Gastrocnemius medialis (tissue), 4 donors: Measurements from ENCODE around the gene MTFR2. TPM values are rescaled to one million over a fixed set of nuclear protein-coding genes. Genes with fewer than 3 reads are reported as not detected.

ENCODE experiments used
- ATAC-seq, 2 donors: fragments of 150-250 bp; one replicate each; pipeline ENCODE4 v1.9.1; 2016
- DNase-seq, 2 donors: peaks; one replicate each; pipeline ENCODE4 v3.0.0-alpha.2; 2019
- H3K27ac ChIP-seq, 4 donors: fragments of 200-600 bp; sonication (generic); 1 replicate in 1 of 4; 2 replicates in 3 of 4; pipeline ENCODE4 v1.5.1; 2016 to 2018; ENCODE audit warnings: mild to moderate bottlenecking in 2 of 4, moderate library complexity in 1 of 4
- H3K27me3 ChIP-seq, 3 donors: fragments of 200-600 bp; sonication (generic) in 2 of 3; 1 replicate in 1 of 3; 2 replicates in 2 of 3; pipeline versions ENCODE4 v1.5.1 to v1.6.0; 2016 to 2019; ENCODE audit warnings: mild to moderate bottlenecking in 1 of 3, moderate library complexity in 1 of 3
- H3K36me3 ChIP-seq, 2 donors: fragments of 200-600 bp; sonication (generic) in 1 of 2; one replicate each; pipeline ENCODE4 v1.5.1; 2017 to 2018
- H3K4me1 ChIP-seq, 2 donors: fragments of 200-600 bp; sonication (generic) in 1 of 2; one replicate each; pipeline ENCODE4 v1.5.1; 2016 to 2017; ENCODE audit warnings: mild to moderate bottlenecking in 2 of 2
- H3K4me3 ChIP-seq, 4 donors: fragments of 200-600 bp; sonication (generic) in 3 of 4; 1 replicate in 1 of 4; 2 replicates in 3 of 4; pipeline ENCODE4 v1.5.1; 2016 to 2019; ENCODE audit warnings: mild to moderate bottlenecking in 2 of 4
- H3K9me3 ChIP-seq, 3 donors: fragments of 200-600 bp; sonication (generic) in 2 of 3; 1 replicate in 1 of 3; 2 replicates in 2 of 3; pipeline ENCODE4 v1.5.1; 2016 to 2019
- CTCF ChIP-seq, 5 experiments: fragments of 450-650 bp in 3 of 5; fragments of 200-600 bp in 2 of 5; sonication (generic) in 2 of 5; IDR thresholded peaks in 4 of 5; conservative IDR thresholded peaks in 1 of 5; 1 replicate in 4 of 5; 2 replicates in 1 of 5; pipeline ENCODE4 v1.5.1; 2016 to 2019; ENCODE audit warnings: antibody characterized with exemption in 5 of 5, mild to moderate bottlenecking in 3 of 5, moderate library complexity in 3 of 5
- POLR2A ChIP-seq, 2 donors: fragments of 450-650 bp; IDR thresholded peaks; one replicate each; pipeline ENCODE4 v1.6.1; 2017; ENCODE audit warnings: antibody characterized with exemption in 2 of 2, mild to moderate bottlenecking in 2 of 2, moderate library complexity in 2 of 2
- in situ Hi-C, 4 donors: fragments of 200-750 bp; cut with MboI; loops; one replicate each; pipeline versions ENCODE4 v1.15.0 to v1.8.0; 2017; ENCODE audit warnings: low sequenced_read_pairs in 4 of 4
- intact Hi-C: fragments of 100-400 bp; cut with DNase I; formaldehyde crosslinking; loops from one replicate; pipeline ENCODE4 v1.15.1; 2023; ENCODE audit warnings: low total_unique reads
- total RNA-seq, 4 donors: library from RNA; depleted of rRNA; stranded (reverse); fragments of >200 nt; gene quantifications; one replicate each; pipeline versions ENCODE4 v1.1.0 to v1.2.3, GENCODE V29; 2016

MTFR2 gene
- total RNA-seq, 4 donors from 2014 or later: 0.51 TPM; not detected in 3

- peak; percentile 87 to 91 for DNase-seq
- Histone ChIP-seq H3K4me3 (peak overlapping the region; percentile 86 to 100 (median 96)), H3K27ac (peak overlapping the region; percentile 99 to 100 (median 100)), H3K36me3 (no peaks in the 10 kb centered on the region), H3K4me1 (peaks cover 50 to 53% of the 10 kb centered on the region in 2 donors), H3K27me3 (no peaks in the 10 kb centered on the region), H3K9me3 (no peaks in the 10 kb centered on the region)
- intact Hi-C loops: loop anchor here (1.0 to 5.0 kb wide), 3 partner anchors 39 to 928 kb away; partner anchors contain the start of genes IFNGR1, MTFR2 and PEX7
- TF ChIP-seq POLR2A (IDR thresholded peaks at IDR 0.05): no peak
- peak in 1 of 5 experiments; percentile 51 for TF ChIP-seq CTCF (IDR thresholded peaks at IDR 0.05 in 4 of 5, conservative IDR thresholded peaks at IDR 0.05 in 1 of 5)
- in situ Hi-C loops: loop anchor here in 3 of 4 donors (25.0 kb wide), 1 partner anchor 923 kb away; the partner anchor contains the start of gene IFNGR1 (in 3 of the 3)
- peak; percentile 76 to 79 for ATAC-seq
Observed at GRCh38 chr6:136289327-136289578, 39.1 kb upstream of the MTFR2 start.

- peak; percentile 37 to 58 for DNase-seq
- in situ Hi-C loops (loop anchor here in 3 of 4 donors (25.0 kb wide), 1 partner anchor 924 kb away; the partner anchor contains the start of gene IFNGR1 (in 3 of the 3)), intact Hi-C loops (loop anchor here (1.0 to 5.0 kb wide), 3 partner anchors 38 to 929 kb away; partner anchors contain the start of genes IFNGR1, MTFR2 and PEX7)
- TF ChIP-seq POLR2A (IDR thresholded peaks at IDR 0.05): no peak
- TF ChIP-seq CTCF (IDR thresholded peaks at IDR 0.05 in 4 of 5, conservative IDR thresholded peaks at IDR 0.05 in 1 of 5): peak in 4 of 5 experiments; percentile 29 to 57 (median 52)
- Histone ChIP-seq H3K4me3 (peak overlapping the region; percentile 86 to 100 (median 96)), H3K4me1 (peaks cover 53 to 58% of the 10 kb centered on the region in 2 donors), H3K36me3 (no peaks in the 10 kb centered on the region), H3K9me3 (no peaks in the 10 kb centered on the region), H3K27me3 (no peaks in the 10 kb centered on the region), H3K27ac (peak overlapping the region; percentile 99 to 100 (median 100))
- peak in 1 of 2 donors; percentile 14 for ATAC-seq
Observed at GRCh38 chr6:136288566-136289326, 38.6 kb upstream of the MTFR2 start.

GRCh38 chr6:136284909-136285308 lies 34.8 kb upstream of the MTFR2 start:
- H3K4me3 ChIP-seq: peak overlapping the region in 2 of 4 donors; percentile 1 to 20
- ATAC-seq: no peak
- peaks cover 83 to 86% of the 10 kb centered on the region in 2 donors for H3K4me1 ChIP-seq

GRCh38 chr6:136282906-136283305 lies 32.8 kb upstream of the MTFR2 start:
- in situ Hi-C loops: loop anchor here in 3 of 4 donors (25.0 kb wide), 1 partner anchor 929 kb away; the partner anchor contains the start of gene IFNGR1 (in 3 of the 3)
- Histone ChIP-seq H3K4me1 (peaks cover 81 to 82% of the 10 kb centered on the region in 2 donors), H3K36me3 (peaks cover 0 to 11% of the 10 kb centered on the region in 2 donors), H3K27ac (peak overlapping the region in 2 of 4 donors; percentile 54 to 60), H3K27me3 (no peaks in the 10 kb centered on the region), H3K4me3 (peak overlapping the region; percentile 3 to 32 (median 14)), H3K9me3 (no peaks in the 10 kb centered on the region)
- no peak for TF ChIP-seq POLR2A (IDR thresholded peaks at IDR 0.05)
- TF ChIP-seq CTCF (IDR thresholded peaks at IDR 0.05 in 4 of 5, conservative IDR thresholded peaks at IDR 0.05 in 1 of 5): no peak
- ATAC-seq (no peak), DNase-seq (no peak)
- intact Hi-C loops: no loop called here

More at GRCh38 chr6:136284909-136285308, 34.8 kb upstream of the MTFR2 start:
- in situ Hi-C loops: loop anchor here in 3 of 4 donors (25.0 kb wide), 1 partner anchor 927 kb away; the partner anchor contains the start of gene IFNGR1 (in 3 of the 3)
- Histone ChIP-seq H3K9me3 (no peaks in the 10 kb centered on the region), H3K27me3 (no peaks in the 10 kb centered on the region), H3K27ac (peak overlapping the region; percentile 51 to 60 (median 54)), H3K36me3 (peaks cover 0 to under 1% of the 10 kb centered on the region in 2 donors)
- intact Hi-C loops: loop anchor here (5.0 kb wide), 2 partner anchors 537 to 932 kb away; partner anchors contain the start of genes IFNGR1 and PEX7
- TF ChIP-seq CTCF (IDR thresholded peaks at IDR 0.05 in 4 of 5, conservative IDR thresholded peaks at IDR 0.05 in 1 of 5) (no peak), POLR2A (IDR thresholded peaks at IDR 0.05) (no peak)
- no peak for DNase-seq
